Rectal smooth muscle tissue (tissue), 1 donor: ENCODE data around the gene PARD3.
A peak's percentile ranks its signal among the peaks of the same experiment; 100 is the strongest.

Source experiments
- H3K27ac ChIP-seq: one replicate; pipeline ENCODE4 v1.7.0; 2013; ENCODE audit warnings: low read depth, low read length, inconsistent platforms
- H3K27me3 ChIP-seq: one replicate; pipeline ENCODE4 v1.7.0; 2013; ENCODE audit warnings: low read length; ENCODE audit not compliant: control insufficient read depth, insufficient read depth
- H3K36me3 ChIP-seq: one replicate; pipeline ENCODE4 v1.7.0; 2013; ENCODE audit warnings: low read length; ENCODE audit not compliant: control insufficient read depth, insufficient read depth
- H3K4me1 ChIP-seq: one replicate; pipeline ENCODE4 v1.7.0; 2013; ENCODE audit warnings: low read length; ENCODE audit not compliant: control insufficient read depth, insufficient read depth
- H3K4me3 ChIP-seq: one replicate; pipeline ENCODE4 v1.7.0; 2013; ENCODE audit warnings: low read length
- H3K9ac ChIP-seq: one replicate; pipeline ENCODE4 v1.7.0; 2013; ENCODE audit warnings: low read length

PARD3 gene

DNA sequence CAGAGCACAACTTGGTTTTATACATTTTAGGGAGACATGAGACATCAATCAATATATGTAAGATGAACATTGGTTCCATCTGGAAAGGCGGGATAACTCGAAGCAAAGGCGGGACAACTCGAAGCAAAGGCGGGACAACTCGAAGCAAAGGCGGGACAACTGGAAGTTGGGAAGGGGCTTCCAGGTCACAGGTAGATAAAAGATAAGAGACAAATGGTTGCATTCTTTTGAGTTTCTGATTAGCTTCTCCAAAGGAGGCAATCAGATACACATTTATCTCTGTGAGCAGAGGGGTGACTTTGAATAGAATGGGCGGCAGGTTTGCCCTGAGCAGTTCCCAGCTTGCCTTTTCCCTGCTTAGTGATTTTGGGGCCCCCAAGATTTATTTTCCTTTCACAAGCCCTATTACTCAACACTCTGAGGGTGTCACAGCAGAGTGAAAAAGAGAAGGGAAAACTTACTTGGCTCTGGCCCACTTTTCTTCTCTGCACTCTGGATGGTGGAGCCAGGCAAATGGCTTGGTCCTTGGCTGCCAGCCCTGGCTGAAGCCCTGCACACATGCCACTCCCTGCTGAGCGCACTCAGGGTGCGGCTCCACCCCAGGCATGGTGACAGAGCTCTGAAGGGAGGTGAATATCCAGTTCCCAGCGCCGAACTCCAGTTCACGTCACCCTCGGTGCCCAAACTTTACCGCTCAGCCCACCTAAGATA is 46.7 kb downstream of the PARD3 start:
- Histone ChIP-seq H3K27me3 (no peaks in the 10 kb centered on the region), H3K36me3 (no peaks in the 10 kb centered on the region), H3K9ac (no peak overlapping the region), H3K27ac (peak overlapping the region; percentile 15), H3K4me1 (peaks cover 15% of the 10 kb centered on the region), H3K4me3 (peak overlapping the region; percentile 29)

GRCh38 chr10:34766811-34767494 is 48.1 kb downstream of the PARD3 start:
- Histone ChIP-seq H3K27ac (no peak overlapping the region), H3K4me1 (peaks cover 15% of the 10 kb centered on the region)

GRCh38 chr10:34766266-34766600 is 48.9 kb downstream of the PARD3 start:
- Histone ChIP-seq H3K4me1 (peaks cover 15% of the 10 kb centered on the region), H3K4me3 (no peak overlapping the region), H3K27ac (no peak overlapping the region), H3K9ac (no peak overlapping the region), H3K36me3 (no peaks in the 10 kb centered on the region), H3K27me3 (no peaks in the 10 kb centered on the region)

More at GRCh38 chr10:34766811-34767494, 48.1 kb downstream of the PARD3 start:
- H3K9ac ChIP-seq, result no peak overlapping the region
- H3K36me3 ChIP-seq, result no peaks in the 10 kb centered on the region
- H3K4me3 ChIP-seq, result no peak overlapping the region
- H3K27me3 ChIP-seq, result no peaks in the 10 kb centered on the region

- Histone ChIP-seq H3K36me3 (no peaks in the 10 kb centered on the region), H3K9ac (no peak overlapping the region), H3K27ac (no peak overlapping the region), H3K4me1 (peaks cover 15% of the 10 kb centered on the region), H3K27me3 (no peaks in the 10 kb centered on the region), H3K4me3 (no peak overlapping the region)
Observed at GRCh38 chr10:34764472-34764946, 50.6 kb downstream of the PARD3 start.

- Histone ChIP-seq H3K27ac (no peak overlapping the region), H3K36me3 (no peaks in the 10 kb centered on the region), H3K4me3 (no peak overlapping the region), H3K4me1 (peaks cover 16% of the 10 kb centered on the region), H3K9ac (no peak overlapping the region), H3K27me3 (no peaks in the 10 kb centered on the region)
Observed at GRCh38 chr10:34762603-34763299, 52.3 kb downstream of the PARD3 start.

GRCh38 chr10:34762156-34762555 is 52.9 kb downstream of the PARD3 start:
- Histone ChIP-seq H3K4me1 (peaks cover 16% of the 10 kb centered on the region), H3K27ac (no peak overlapping the region)

GRCh38 chr10:34761453-34761852 is 53.6 kb downstream of the PARD3 start:
- Histone ChIP-seq H3K36me3 (no peaks in the 10 kb centered on the region), H3K27me3 (no peaks in the 10 kb centered on the region), H3K4me3 (no peak overlapping the region), H3K4me1 (peaks cover 16% of the 10 kb centered on the region), H3K9ac (no peak overlapping the region), H3K27ac (no peak overlapping the region)

More at GRCh38 chr10:34762156-34762555, 52.9 kb downstream of the PARD3 start:
- Histone ChIP-seq H3K9ac (no peak overlapping the region), H3K36me3 (no peaks in the 10 kb centered on the region), H3K4me3 (no peak overlapping the region), H3K27me3 (no peaks in the 10 kb centered on the region)

DNA sequence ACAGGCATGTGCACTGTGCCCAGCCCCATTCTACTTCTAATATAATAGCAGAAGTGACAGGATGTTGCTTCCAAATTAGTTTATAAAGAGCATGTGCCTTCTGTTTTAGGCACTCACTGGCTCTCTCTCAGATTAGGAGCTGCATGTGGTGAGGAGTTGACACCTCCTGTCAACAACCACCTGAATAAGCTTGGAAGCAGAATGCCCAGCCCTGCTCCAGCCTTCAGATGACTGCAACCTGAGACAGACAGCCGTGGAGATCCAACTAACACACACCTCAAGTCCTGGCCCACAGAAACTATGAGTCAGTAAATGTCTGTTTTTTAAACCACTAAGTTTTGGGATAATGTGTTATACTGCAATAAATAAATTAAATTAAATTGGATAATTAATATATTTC is 54.5 kb downstream of the PARD3 start:
- Histone ChIP-seq H3K27ac (no peak overlapping the region), H3K4me1 (peaks cover 10% of the 10 kb centered on the region), H3K36me3 (no peaks in the 10 kb centered on the region), H3K9ac (no peak overlapping the region), H3K4me3 (no peak overlapping the region), H3K27me3 (no peaks in the 10 kb centered on the region)

- H3K4me3 ChIP-seq, result no peak overlapping the region
- H3K9ac ChIP-seq, result no peak overlapping the region
- no peak overlapping the region for H3K27ac ChIP-seq
- H3K36me3 ChIP-seq, result no peaks in the 10 kb centered on the region
- peaks cover 7% of the 10 kb centered on the region for H3K4me1 ChIP-seq
- H3K27me3 ChIP-seq, result no peaks in the 10 kb centered on the region
Observed at GRCh38 chr10:34759837-34760215, 55.3 kb downstream of the PARD3 start.

DNA sequence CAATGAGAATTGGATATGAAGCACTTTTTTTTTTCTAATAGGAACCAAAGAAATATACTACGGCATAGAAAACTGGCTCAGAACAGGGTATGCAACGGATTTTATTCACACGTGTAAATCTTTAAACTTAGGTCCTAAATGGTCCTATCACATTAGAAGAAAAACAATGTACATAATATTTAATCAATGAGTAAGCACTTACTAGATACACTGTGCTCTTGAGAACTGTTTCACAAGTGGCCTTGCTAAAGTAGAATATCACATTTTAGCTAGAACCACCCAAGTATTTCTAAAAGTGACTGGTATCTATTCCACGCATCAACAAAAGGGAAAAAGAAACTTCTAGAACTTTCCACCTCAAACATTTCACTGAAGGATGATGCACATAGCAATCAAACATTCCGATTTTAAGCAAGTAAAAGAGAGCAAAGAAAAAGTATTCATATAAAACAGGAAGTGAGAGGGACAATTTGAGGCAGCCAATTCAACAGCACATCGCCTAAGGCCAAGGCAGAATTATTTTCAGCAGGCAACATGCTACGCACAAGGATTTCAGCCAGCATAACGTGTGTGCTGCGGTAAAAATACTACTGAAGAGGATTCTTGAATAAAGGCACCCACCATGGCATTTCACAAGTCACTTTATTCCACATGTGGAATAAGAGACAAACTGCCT is 55.8 kb downstream of the PARD3 start:
- Histone ChIP-seq H3K27me3 (no peaks in the 10 kb centered on the region), H3K27ac (no peak overlapping the region), H3K4me1 (peaks cover 4% of the 10 kb centered on the region), H3K36me3 (no peaks in the 10 kb centered on the region), H3K9ac (no peak overlapping the region), H3K4me3 (no peak overlapping the region)

DNA sequence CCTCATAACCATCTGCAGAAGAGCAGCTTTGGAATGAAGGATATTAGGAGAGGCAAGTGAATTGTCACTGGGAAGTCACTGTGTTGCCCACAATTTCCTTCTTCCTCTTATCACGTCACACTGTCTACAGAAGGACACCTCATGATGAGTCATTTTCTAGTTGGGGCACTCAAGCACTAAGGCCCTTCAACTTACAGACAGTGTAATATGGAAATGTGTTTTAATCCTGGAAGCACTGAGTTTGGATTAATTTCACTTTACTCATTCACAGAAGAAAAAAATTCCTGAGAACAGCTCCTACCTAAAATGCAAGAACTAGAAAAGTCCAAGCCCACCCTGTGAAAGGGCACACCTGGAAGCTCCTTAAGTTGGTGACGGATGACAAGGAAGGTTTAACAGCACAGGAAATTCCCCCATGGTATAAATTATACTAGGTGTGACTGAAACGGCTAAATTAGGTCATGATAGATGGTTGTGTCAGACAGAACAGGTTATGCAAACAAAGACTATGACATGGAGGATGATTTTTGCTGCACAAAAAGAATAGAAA is 56.6 kb downstream of the PARD3 start:
- no peak overlapping the region for H3K27ac ChIP-seq
- no peaks in the 10 kb centered on the region for H3K36me3 ChIP-seq
- no peaks in the 10 kb centered on the region for H3K27me3 ChIP-seq
- no peak overlapping the region for H3K9ac ChIP-seq
- H3K4me3 ChIP-seq, result no peak overlapping the region
- peaks cover 2% of the 10 kb centered on the region for H3K4me1 ChIP-seq

DNA sequence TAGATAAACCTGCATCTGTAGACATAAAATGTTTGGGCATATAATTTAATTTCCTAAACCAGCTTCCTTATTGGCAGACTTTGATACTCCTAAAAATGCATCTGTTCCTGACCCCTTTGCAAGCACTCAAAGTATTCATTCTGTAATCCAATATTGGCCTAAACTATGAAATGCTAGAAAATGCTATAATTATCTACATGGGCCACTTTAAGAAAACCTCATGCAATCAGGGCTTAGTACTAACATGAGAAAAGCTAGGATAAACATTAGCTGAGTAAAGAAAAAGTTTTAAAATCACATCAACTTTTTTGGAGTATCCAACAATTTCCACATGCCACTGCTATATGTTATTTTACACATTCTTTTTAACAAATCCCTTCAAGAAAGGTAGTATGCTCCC is 57.2 kb downstream of the PARD3 start:
- no peaks in the 10 kb centered on the region for H3K36me3 ChIP-seq
- peaks cover 2% of the 10 kb centered on the region for H3K4me1 ChIP-seq
- no peak overlapping the region for H3K9ac ChIP-seq
- no peaks in the 10 kb centered on the region for H3K27me3 ChIP-seq
- H3K4me3 ChIP-seq, result no peak overlapping the region
- H3K27ac ChIP-seq, result no peak overlapping the region
